ENCODE data around the gene DSCAM.
"Not testable (repeated sequence)": the region's sequence is repeated elsewhere in the genome, so short reads cannot be mapped to it uniquely, and the experiment has no call there.

The DSCAM gene

DNA sequence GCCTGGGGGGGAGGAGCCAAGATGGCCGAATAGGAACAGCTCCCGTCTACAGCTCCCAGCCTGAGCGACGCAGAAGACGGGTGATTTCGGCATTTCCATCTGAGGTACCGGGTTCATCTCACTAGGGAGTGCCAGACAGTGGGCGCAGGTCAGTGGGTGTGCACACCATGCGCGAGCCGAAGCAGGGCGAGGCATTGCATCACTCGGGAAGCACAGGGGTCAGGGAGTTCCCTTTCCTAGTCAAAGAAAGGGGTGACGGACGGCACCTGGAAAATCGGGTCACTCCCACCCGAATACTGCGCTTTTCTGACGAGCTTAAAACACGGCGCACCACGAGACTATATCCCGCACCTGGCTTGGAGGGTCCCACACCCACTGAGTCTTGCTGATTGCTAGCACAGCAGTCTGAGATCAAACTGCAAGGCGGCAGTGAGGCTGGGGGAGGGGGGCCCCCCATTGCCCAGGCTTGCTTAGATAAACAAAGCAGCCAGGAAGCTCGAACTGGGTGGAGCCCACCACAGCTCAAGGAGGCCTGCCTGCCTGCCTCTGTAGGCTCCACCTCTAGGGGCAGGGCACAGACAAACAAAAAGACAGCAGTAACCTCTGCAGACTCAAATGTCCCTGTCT lies 813.7 kb downstream of the DSCAM start:
- DNase-seq, result not testable (repeated sequence)

DNA sequence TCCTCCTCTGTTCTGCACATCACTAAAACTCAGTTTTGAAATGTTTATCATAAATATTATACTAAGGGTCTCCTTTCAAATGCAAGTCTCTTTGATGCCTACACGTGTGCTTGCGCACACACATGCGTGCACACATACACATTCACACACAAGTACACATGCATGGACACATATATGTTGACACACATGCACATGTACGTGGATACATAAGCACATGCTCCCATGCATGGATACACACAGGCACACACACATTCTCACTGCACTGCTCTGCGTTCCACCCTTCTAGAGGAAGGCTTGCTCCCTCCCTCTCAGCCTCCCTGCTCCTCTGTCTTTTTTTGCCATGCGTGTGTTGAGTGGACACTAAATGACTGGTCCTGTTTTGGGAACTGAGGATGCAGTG lies 817.1 kb downstream of the DSCAM start:
- no peak for DNase-seq

DNA sequence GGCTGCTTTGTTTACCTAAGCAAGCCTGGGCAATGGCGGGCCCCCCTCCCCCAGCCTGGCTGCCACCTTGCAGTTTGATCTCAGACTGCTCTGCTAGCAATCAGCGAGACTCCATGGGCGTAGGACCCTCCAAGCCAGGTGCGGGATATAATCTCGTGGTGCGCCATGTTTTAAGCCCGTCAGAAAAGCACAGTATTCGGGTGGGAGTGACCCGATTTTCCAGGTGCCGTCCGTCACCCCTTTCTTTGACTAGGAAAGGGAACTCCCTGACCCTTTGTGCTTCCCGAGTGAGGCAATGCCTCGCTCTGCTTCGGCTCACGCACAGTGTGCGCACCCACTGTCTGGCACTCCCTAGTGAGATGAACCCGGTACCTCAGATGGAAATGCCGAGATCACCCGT lies 818.6 kb downstream of the DSCAM start:
- not testable (repeated sequence) for DNase-seq

DNA sequence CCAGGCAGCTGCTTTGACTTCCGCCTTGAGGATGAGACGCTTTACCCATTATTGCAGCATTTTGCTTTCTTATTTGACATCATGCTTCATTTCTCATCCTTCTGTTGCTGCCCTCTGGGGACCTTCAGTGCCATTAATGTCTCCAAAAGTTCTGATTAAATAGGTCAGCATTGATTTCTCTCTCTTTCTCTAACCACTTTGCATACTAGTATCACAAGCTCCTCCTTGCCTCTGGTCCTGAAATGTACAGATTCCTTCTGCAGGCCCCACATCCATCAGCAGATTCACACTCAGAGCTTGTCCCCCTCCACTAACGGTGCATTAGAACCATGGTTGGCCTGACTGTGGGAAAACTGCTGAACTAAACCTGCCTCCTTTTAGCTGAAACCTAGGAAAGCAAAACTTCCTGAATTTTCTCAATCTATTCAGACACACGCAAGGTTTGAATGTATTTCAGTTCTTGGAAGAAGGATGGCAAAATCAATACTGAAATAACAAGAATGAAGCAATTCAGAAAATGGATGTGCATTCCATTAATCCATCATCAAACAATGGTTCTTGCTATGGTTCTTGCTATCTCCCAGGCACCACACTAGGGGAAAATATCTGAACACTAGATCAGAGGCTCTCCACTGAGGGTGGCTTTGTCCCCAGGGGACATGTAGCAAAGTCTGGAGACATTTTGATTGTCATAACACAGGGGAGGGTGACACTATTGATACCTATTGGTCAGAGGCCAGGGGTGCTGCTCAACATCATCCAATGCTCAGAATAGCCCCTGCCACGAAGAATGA lies 825.2 kb downstream of the DSCAM start:
- no peak for DNase-seq

DNA sequence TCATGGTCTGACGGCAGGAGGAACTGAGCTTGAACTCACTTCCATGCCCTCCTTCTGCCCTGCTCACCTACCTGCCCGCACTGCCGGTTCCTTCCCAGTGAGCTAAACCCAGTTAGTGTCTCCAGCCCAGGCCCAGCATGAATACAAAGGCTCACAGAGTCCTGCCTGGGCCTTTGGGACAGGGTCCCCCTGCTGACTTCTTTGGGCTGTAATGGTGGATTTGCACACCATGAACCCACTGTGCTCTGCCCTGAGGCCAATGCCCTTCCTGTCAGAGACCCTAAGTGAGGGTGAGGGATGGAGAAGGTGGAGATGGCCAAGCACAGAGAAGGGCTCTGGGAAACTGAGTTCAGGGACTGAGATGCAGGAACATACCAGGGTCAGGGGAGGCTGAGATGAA lies 826.3 kb downstream of the DSCAM start:
- DNase-seq, result no peak

DNA sequence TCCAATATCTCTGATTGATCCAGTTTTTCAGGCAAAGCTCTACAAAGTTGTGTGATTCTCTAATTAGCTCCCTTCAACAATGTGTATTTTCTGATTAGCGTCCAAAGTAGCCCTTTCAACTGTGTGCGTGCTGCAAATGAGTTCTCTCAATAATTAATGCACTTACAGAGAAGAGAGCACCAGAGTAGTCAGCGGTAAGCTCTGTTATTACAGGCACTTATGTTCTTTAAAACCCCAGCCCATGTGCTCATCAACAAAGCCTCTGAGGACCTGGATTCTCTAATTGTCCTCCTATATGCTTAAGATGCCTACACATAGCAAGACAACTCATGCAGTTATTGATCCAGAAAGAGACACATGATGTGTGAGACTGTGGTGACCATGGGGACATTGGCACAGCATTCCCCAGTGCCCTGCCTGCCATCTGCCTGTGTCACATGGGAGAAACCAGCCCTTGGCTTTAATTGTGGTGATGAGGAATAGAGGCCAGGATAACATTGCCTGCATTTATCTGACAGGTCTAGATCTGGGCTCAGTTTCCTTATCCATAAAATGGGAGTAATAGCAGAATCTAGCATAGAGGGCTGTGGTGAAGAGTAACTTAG lies 828.0 kb downstream of the DSCAM start:
- no peak for DNase-seq

DNA sequence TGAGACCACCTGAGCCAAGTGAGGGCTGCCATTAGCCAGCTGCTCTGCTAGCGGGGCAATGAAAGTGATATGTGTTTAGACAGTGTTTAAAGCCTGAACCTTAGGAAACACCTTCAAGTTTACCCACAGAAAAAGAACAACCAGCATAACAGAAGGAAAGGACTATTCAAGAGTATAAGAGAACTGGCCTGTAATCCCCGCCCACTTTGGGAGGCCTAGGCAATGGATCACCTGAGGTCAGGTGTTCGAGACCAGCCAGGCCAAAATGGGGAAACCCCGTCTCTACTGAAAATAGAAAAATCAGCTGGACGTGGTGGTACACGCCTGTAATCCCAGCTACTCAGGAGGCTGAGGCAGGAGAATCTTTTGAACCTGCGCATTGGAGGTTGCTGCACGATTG lies 830.3 kb downstream of the DSCAM start:
- DNase-seq, result no peak

DNA sequence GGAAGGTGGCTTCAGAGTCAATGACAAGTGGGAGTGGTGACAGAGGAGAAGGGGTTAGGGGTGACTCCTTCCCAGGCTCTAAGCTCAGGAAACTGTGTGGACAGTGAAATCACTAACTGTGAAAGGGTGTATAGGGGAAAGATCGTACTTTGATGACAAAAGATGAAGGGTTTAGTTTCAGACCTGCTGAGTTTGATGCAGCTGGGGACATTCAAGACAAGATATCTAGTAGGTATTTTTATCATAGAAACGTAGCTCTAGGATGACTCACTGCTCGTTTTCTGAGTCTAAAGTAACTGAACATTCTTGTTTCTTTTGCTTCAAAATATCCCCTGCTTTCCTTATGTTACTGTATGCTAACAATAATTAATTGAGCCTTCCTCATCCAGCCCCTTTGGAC lies 830.7 kb downstream of the DSCAM start:
- DNase-seq, result no peak

DNA sequence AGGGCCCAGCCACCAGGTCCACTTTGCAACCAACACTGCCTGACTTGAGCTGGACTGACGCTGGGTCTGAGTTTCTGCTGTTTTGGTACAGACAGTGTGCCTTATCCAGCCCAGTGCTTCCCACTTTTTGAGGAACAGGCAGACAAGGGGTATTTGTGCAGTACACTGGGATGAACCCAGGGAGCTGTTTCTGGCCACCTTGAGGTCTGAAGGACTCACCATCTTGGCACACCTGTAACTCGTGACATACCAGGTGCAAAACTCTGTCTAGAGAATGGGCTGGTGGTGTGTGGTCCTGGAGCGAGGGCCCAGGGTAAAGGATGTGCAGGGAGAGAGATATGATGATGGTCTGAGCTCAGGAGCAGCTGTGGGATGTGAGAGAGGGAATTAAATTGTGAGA lies 831.1 kb downstream of the DSCAM start:
- no peak for DNase-seq

DNA sequence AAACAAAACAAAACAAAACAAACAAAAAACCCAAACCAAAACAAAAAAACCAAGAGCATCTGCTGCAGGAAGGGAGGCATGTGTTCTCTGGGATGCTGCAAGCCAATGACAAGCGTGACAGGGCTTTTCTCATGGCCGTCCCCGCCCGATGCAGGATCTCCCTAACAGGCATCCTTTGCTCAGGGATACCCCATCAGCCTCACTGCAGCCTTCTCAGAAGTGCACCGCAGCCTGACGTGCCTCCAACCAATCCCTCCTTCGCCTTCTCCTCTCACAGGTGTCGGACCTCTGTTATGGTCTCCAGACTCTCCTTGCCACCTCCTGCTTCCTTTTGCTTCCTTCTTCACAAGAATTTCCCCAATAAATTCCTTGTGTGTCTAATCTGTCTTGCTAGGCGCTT lies 832.6 kb downstream of the DSCAM start:
- no peak for DNase-seq

DNA sequence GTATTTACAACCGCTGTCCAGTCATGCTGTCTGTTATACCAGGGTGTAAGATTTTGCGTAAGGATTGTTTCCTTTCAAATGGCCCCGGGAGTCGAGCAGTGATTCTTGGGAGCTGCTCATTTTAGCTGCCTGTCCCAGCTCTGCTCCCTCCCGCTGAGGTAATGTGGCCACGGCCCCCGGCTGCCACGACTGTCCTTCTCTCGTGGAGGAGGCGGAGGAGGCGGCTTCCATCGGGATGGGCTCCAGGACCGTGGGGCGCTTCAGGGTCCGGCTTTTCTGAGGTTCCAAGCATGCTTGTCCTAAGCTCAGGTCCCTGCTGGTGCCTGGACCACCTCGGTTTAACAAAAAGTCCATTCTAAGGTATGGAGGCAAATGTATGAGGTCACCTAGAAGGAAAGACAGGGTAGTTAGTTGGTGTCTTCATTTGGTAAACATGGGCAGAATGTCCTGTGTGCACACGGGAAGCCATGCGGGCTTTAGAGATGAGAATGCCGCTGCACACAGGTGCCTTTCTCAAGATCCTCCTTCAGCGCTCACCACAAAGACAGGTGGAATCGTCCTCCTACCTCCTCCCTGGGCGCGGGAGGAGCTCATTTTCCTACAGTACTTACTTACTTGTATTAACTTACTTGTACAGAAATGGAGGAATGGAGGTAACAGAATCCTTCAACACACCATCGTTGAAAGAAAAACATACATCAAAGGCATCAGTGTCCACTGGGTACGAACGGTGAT lies 833.8 kb downstream of the DSCAM start:
- DNase-seq, result no peak

DNA sequence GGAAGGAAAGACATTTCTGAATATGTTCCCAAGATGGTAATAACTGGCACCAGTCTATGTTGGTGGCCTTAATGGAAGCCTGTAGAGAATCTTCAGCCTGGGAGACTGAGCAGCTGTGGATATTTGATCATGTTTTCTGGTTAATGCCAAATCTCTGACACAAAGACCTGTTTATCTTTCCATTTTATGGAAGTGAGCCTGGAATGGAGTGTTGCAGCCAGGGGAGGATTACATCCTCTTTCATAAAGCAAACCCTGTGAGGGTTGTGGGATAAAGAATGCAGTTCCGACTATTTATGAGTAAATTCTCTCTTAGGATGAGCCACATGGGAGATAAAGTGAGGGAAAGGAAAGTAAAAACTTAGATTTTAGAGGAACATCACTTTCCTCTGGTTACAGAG lies 835.6 kb downstream of the DSCAM start:
- no peak for DNase-seq

DNA sequence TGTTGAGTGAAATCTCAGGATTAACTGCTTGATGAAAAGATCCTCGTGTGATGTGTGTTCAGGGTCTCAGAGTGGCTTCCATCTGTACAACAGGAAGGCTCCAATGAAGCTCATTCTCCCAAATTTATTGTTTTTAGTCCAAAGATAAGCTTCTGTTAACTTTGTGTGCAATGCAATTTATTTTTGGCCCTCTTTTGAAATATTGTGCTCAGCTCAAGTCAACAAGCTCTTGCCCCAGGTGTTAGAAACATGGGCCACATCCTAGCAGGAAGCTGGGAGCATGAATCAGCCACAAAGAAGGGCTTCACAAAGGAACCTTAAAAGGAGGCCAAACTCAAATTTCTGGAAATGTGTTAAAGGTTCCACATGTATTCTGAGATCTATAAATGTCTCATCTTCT lies 844.0 kb downstream of the DSCAM start:
- DNase-seq, result no peak

DNA sequence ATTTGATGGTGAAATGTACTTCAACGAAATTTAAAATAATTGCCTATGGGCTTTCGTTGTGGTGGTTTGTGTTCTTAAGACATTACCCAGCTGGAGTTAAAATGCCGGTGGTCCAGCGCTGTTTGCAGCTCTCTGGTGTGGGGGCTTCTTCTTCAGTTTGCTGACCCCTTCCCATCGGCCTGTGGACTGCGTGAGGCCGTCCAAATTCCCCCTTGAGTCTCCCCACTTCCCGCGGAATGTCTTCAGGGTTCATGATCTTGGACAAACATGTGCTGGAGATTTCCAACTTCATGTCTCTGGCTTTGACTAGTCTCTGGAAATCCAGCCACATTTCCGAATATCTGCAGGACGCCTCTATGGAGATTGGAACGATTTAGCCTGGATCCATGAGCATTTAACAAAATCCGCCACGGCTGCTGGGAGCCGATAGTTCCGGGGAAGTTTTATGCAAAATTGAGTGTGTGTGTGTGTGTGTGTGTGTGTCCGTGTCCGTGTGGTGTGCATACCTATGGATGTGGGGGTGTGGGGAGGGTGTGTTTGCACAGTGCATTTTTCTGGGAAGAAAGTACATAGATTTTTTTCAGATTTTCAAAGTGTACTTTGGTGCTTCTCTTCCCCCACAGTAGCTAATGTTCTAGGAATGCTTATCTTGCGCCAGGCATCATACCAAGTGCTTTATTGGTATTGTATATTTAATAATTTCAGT lies 862.5 kb downstream of the DSCAM start:
- DNase-seq, result no peak

DNA sequence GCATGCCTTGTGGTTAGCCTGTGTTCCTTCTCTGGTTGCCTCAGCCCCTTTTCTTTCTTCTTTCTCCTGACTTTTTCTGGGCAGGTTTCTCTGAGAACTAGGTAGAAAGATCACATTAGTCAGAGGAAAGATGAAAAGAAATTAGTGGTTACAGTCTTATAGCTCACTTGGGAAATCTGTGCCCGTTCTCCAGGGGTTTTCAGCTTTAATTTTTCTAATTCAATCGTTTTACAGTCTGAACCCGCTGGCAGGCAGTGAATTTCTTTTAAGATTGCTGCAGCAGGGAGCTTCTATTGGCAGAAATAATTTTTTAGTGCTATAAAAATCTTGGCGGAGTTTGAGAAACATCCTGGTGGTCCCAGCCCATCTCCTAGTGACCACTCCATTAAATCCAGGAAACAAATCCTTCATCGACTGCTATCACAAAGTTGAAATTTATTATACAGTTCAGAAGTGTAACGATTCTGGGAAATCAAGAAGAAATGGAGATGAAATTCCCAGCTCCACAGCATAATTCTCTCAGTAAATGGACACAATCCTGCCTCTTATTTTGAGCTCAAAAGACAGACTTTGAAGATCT lies 866.6 kb downstream of the DSCAM start:
- DNase-seq, result no peak

DNA sequence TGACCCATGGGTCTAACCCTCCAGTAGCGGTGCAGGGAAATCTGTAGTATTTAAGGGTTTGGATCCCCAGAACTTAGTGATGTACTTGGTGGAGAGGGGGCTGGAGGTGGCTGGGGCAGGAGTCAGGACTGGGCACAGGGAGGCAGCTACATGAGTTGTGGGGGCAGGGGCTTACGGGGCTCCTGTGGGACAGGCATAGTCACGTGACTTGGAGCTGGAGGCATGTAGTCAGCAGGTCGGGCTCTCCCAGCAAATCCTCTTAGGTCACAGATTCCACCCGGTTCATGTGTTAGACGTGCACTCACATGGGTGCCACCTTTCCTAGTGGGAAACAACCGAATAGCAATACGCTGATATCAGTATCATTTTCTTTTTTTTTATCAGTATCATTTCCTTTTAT lies 867.6 kb downstream of the DSCAM start:
- no peak for DNase-seq

DNA sequence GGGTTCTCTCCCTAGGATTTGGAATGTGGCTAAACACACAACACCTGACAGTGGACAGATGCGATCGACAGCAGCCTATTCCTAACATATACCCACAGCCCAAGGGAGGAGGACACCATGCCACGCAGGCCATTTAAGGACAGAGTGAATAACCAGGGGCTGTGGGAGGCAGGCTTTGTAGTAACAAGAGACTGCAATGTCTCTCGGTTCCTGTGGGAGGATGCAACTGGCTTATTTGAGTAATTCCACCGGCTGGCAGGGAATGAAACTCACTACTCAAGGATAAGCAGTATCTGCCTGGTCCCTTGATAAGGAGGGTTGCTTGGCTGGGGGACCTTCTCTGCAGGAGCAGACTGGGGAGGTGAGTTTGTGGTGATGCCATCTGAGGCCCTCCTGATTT lies 870.2 kb downstream of the DSCAM start:
- DNase-seq, result no peak

DNA sequence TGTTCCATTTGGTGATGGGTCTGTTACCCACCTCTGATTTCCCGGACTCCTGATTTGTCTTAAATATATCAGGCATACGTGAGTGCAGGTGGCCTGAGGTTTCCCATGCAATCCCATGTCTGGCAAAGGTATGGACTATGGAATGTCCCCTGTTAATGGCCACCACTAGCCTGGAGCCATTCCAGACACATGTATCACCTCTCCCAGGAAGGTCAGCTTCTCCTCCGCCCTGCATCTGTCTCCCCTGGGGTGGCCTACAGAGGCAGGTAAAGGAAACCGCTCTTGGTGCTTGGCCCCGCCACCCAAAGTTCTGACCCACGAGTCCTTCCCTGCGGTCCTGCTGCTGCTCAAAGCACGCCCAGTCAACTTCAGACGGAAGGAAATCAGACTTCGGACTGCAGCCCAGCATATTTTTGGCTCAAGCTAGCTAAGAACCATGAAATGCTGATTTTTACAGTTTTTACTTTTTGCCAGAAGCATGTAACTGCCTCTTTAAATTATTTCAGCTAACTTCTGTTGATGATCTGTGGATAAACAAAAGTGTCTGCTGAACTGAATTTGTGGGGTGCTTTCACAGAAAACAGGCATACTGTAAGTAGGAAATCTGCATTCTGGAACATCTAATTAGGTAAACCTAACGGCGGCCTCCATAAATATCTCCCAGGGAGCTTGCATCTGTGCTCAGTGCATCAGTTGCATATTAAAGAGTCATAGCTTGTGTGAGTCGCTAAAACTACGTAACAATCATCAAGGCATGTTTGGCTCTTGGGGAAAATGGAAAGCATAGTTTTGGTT lies 873.8 kb downstream of the DSCAM start:
- no peak for DNase-seq

DNA sequence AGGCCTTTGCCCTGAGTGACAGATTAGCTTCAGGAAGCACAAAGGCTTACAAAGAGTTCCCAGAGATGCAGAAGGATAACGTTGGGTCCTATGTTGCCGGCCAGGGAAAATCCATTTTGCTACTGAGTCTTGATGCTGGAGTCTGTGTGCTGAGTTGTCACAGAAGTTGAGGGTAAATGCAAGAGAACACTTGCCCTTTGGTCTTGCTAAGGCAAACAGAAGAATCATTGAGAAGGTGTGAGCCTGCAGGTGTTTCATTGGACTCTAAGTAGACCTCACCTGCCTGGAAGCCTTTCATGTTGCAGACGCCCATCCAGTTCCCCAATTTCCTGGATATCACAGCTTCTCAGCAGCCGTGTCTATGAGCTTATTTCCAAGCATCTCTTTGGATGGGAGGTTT lies 874.5 kb downstream of the DSCAM start:
- no peak for DNase-seq

DNA sequence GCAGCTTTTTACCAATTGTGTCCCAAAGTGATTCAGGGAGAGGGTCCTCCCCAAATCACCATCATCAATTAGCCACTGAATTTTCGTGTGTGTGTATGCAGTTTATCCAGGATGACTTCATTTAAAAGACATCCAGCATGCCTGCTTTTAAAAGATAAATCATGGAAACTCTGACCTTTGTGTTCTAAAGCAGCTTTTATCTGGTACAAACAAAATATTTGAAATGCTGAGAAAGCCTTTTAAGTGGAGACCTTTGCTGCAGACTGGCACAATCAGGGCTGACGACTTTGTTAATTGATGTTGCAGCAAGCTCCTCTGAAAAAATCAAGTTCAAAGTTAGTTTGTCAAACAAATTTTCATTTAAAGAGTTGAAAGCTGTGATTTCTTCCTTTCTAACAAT lies 875.0 kb downstream of the DSCAM start:
- no peak for DNase-seq

DNA sequence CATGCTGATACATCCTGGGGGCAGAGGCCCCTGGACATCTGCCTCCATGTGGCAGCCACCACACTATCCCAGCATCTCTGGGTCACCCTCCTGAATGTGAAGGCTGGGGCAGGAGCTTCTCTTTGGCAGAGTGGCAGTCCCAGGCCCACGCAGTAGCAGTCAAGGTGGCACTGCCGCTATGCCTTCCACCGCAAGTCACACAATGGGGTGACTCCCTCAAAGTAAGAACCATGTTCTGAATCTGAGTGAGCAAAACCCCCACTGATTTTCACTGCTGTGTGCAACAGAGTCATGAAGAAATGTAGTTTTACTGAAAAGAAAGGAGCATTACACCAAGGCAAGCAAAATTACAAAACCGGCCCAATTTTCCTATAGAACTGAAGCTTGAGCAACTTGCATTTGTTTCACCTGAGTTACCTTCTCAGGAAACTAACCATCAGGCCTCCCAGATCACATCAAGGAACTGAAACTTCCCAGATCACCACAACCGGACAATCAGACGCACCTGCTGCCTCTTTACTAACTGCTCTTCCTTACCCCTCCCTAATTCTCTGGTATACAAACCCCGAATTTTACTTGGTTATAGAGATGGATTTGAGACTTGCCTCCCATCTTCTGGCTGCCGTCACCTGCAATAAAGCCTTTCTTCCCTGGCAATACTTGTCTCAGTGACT lies 877.1 kb downstream of the DSCAM start:
- DNase-seq, result no peak

Measured in fibroblast of skin of back (primary cell).